ENCODE data around the gene MYOM3.

DNA sequence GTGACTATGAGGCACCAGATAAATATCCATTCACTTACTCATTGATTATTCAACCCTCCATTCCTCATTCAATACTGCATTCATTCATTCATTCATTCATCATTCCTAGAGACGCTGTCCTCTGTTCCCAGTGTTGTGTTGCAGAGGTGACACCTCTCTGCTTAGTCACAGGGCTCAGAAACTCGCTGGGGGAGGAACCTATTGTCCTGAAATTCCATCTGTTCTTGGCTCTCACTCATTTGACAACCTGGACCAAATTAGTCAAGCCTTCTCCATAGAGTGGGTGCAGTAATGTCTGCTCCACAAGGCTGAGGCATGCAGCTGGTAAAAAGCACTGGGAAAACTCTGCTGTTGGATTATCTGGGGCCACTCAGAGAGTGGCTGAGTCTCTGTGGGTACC is 49.7 kb downstream of the MYOM3 start:
- no peak for TF ChIP-seq CTCF (conservative IDR thresholded peaks at IDR 0.05)
- TF ChIP-seq ZFX (IDR thresholded peaks at IDR 0.05) = no peak
